ENCODE measurements around the gene NKX6-1. TPM values are rescaled to one million over a fixed set of nuclear protein-coding genes. Genes with fewer than 3 reads are reported as not detected.

Gene NKX6-1
- total RNA-seq, 1 experiment from 2014 or later, result not detected

GRCh38 chr4:84500386-84501201 lies 1.5 kb upstream of the NKX6-1 start:
- no peak for DNase-seq (ENCODE audit: low spot score)
- in situ Hi-C loops (cut with HindIII; ENCODE audit: low sequenced_read_pairs), result no loop called here

- DNase-seq (ENCODE audit: low spot score), result no peak
- in situ Hi-C loops (cut with HindIII; ENCODE audit: low sequenced_read_pairs), result no loop called here
Measured at GRCh38 chr4:84499624-84499982, 511 bp upstream of the NKX6-1 start.

GRCh38 chr4:84498203-84498934 lies 723 bp downstream of the NKX6-1 start:
- in situ Hi-C loops (cut with HindIII; ENCODE audit: low sequenced_read_pairs), result no loop called here
- no peak for DNase-seq (ENCODE audit: low spot score)

- in situ Hi-C loops (cut with HindIII; ENCODE audit: low sequenced_read_pairs), result no loop called here
- no peak for DNase-seq (ENCODE audit: low spot score)
Measured at GRCh38 chr4:84497504-84498202, 1.4 kb downstream of the NKX6-1 start.

- DNase-seq (ENCODE audit: low spot score), result no peak
- in situ Hi-C loops (cut with HindIII; ENCODE audit: low sequenced_read_pairs), result no loop called here
Measured at GRCh38 chr4:84496706-84497503, 2.2 kb downstream of the NKX6-1 start.

- DNase-seq (ENCODE audit: low spot score), result no peak
- in situ Hi-C loops (cut with HindIII; ENCODE audit: low sequenced_read_pairs), result no loop called here
Measured at GRCh38 chr4:84496331-84496705, 2.8 kb downstream of the NKX6-1 start.

GRCh38 chr4:84495794-84496261 lies 3.3 kb downstream of the NKX6-1 start:
- no peak for DNase-seq (ENCODE audit: low spot score)
- in situ Hi-C loops (cut with HindIII; ENCODE audit: low sequenced_read_pairs), result no loop called here

- DNase-seq (ENCODE audit: low spot score), result no peak
Measured at GRCh38 chr4:84495118-84495793, 3.8 kb downstream of the NKX6-1 start.

GRCh38 chr4:84494531-84494930 lies 4.6 kb downstream of the NKX6-1 start:
- in situ Hi-C loops (cut with HindIII; ENCODE audit: low sequenced_read_pairs), result no loop called here
- no peak for DNase-seq (ENCODE audit: low spot score)

More at GRCh38 chr4:84495118-84495793, 3.8 kb downstream of the NKX6-1 start:
- in situ Hi-C loops (cut with HindIII; ENCODE audit: low sequenced_read_pairs), result no loop called here

- no peak for DNase-seq (ENCODE audit: low spot score)
- in situ Hi-C loops (cut with HindIII; ENCODE audit: low sequenced_read_pairs), result no loop called here
Measured at GRCh38 chr4:84494076-84494475, 5.0 kb downstream of the NKX6-1 start.

GRCh38 chr4:84493092-84493850 lies 5.8 kb downstream of the NKX6-1 start:
- DNase-seq (ENCODE audit: low spot score), result no peak
- in situ Hi-C loops (cut with HindIII; ENCODE audit: low sequenced_read_pairs), result no loop called here

GRCh38 chr4:84492737-84493091 lies 6.4 kb downstream of the NKX6-1 start:
- DNase-seq (ENCODE audit: low spot score), result no peak

GRCh38 chr4:84492290-84492689 lies 6.8 kb downstream of the NKX6-1 start:
- DNase-seq (ENCODE audit: low spot score), result no peak
- in situ Hi-C loops (cut with HindIII; ENCODE audit: low sequenced_read_pairs), result no loop called here

More at GRCh38 chr4:84492737-84493091, 6.4 kb downstream of the NKX6-1 start:
- in situ Hi-C loops (cut with HindIII; ENCODE audit: low sequenced_read_pairs), result no loop called here

- DNase-seq (ENCODE audit: low spot score), result no peak
- in situ Hi-C loops (cut with HindIII; ENCODE audit: low sequenced_read_pairs), result no loop called here
Measured at GRCh38 chr4:84491481-84491880, 7.6 kb downstream of the NKX6-1 start.

- DNase-seq (ENCODE audit: low spot score), result no peak
- in situ Hi-C loops (cut with HindIII; ENCODE audit: low sequenced_read_pairs), result no loop called here
Measured at GRCh38 chr4:84490663-84491062, 8.4 kb downstream of the NKX6-1 start.

- no peak for DNase-seq (ENCODE audit: low spot score)
- in situ Hi-C loops (cut with HindIII; ENCODE audit: low sequenced_read_pairs), result no loop called here
Measured at GRCh38 chr4:84484236-84484635, 14.9 kb downstream of the NKX6-1 start.

GRCh38 chr4:84483688-84484087 lies 15.4 kb downstream of the NKX6-1 start:
- in situ Hi-C loops (cut with HindIII; ENCODE audit: low sequenced_read_pairs), result no loop called here

More at GRCh38 chr4:84483688-84484087, 15.4 kb downstream of the NKX6-1 start:
- DNase-seq (ENCODE audit: low spot score), result no peak

Data from G401 (cell line).